Ishikawa (cell line): ENCODE data around the gene DHX35.

Experiments used
- CREB1 ChIP-seq: IDR thresholded peaks from 2 replicates; pipeline ENCODE4 v1.6.1; 2012; ENCODE audit warnings: low read depth
- EGR1 ChIP-seq: IDR thresholded peaks from 2 replicates; pipeline ENCODE4 v1.6.1; 2012
- EP300 ChIP-seq: IDR thresholded peaks from 2 replicates; pipeline ENCODE4 v1.6.1; 2012; ENCODE audit warnings: borderline replicate concordance
- MAX ChIP-seq: IDR thresholded peaks from 2 replicates; pipeline ENCODE4 v1.6.1; 2012
- NFIC ChIP-seq: IDR thresholded peaks from 2 replicates; pipeline ENCODE4 v1.6.1; 2012
- RAD21 ChIP-seq: IDR thresholded peaks from 2 replicates; pipeline ENCODE4 v1.6.1; 2012; ENCODE audit warnings: low read depth
- REST ChIP-seq: IDR thresholded peaks from 2 replicates; pipeline ENCODE4 v1.6.1; 2012; ENCODE audit warnings: low read depth, mild to moderate bottlenecking
- TAF1 ChIP-seq: IDR thresholded peaks from 2 replicates; pipeline ENCODE4 v1.6.1; 2012; ENCODE audit warnings: low read depth, mild to moderate bottlenecking
- TCF12 ChIP-seq: IDR thresholded peaks from 2 replicates; pipeline ENCODE4 v1.6.1; 2012; ENCODE audit warnings: low read depth
- USF1 ChIP-seq: IDR thresholded peaks from 2 replicates; pipeline ENCODE4 v1.6.1; 2012
- YY1 ChIP-seq: IDR thresholded peaks from 2 replicates; pipeline ENCODE4 v1.6.1; 2012; ENCODE audit warnings: low read depth

- TF ChIP-seq YY1 = no peak
- TF ChIP-seq MAX = no peak
- TF ChIP-seq CREB1 = no peak
- no peak for TF ChIP-seq RAD21
- no peak for TF ChIP-seq EP300
- no peak for TF ChIP-seq TCF12
- TF ChIP-seq TAF1 = no peak
- no peak for TF ChIP-seq REST
- no peak for TF ChIP-seq EGR1
- no peak for TF ChIP-seq USF1
- no peak for TF ChIP-seq NFIC
Measured at GRCh38 chr20:38932457-38933120, 29.6 kb upstream of the DHX35 start.
